NB4 (cell line): ENCODE measurements around the gene BNIP3.
A peak's percentile ranks its signal among the peaks of the same experiment; 100 is the strongest.

Experiments
- DNase-seq: peaks from one replicate; pipeline ENCODE4 v3.0.0; 2010; ENCODE audit warnings: low read depth
- H3K4me3 ChIP-seq: one replicate; pipeline ENCODE4 v1.5.1; 2011; ENCODE audit warnings: mild to moderate bottlenecking, low read depth, low read length, moderate library complexity
- MAX ChIP-seq: IDR thresholded peaks from 2 replicates; pipeline ENCODE4 v1.6.1; 2011; ENCODE audit warnings: low read depth, low read length
- MYC ChIP-seq: IDR thresholded peaks from 2 replicates; pipeline ENCODE4 v1.6.1; 2011; ENCODE audit warnings: low read depth, low read length
- POLR2A ChIP-seq: IDR thresholded peaks from 2 replicates; pipeline ENCODE4 v1.6.1; 2011; ENCODE audit warnings: mild to moderate bottlenecking; ENCODE audit not compliant: insufficient read length; ENCODE audit errors: extremely low read depth
- TF ChIP-seq, protein P1 (sequence below): IDR thresholded peaks from one replicate; pipeline ENCODE4 v1.5.1; 2012; ENCODE audit warnings: low read depth, low read length

The BNIP3 gene, protein sequence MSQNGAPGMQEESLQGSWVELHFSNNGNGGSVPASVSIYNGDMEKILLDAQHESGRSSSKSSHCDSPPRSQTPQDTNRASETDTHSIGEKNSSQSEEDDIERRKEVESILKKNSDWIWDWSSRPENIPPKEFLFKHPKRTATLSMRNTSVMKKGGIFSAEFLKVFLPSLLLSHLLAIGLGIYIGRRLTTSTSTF

GRCh38 chr10:131981429-131982184 is at the start of gene BNIP3:
TSS of gene BNIP3 (minus strand) at chr10:131981923. CDS start at chr10:131981806, 117 bp downstream.
- TF ChIP-seq, protein P1, sequence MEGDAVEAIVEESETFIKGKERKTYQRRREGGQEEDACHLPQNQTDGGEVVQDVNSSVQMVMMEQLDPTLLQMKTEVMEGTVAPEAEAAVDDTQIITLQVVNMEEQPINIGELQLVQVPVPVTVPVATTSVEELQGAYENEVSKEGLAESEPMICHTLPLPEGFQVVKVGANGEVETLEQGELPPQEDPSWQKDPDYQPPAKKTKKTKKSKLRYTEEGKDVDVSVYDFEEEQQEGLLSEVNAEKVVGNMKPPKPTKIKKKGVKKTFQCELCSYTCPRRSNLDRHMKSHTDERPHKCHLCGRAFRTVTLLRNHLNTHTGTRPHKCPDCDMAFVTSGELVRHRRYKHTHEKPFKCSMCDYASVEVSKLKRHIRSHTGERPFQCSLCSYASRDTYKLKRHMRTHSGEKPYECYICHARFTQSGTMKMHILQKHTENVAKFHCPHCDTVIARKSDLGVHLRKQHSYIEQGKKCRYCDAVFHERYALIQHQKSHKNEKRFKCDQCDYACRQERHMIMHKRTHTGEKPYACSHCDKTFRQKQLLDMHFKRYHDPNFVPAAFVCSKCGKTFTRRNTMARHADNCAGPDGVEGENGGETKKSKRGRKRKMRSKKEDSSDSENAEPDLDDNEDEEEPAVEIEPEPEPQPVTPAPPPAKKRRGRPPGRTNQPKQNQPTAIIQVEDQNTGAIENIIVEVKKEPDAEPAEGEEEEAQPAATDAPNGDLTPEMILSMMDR = no peak
- TF ChIP-seq POLR2A (peak; percentile 51), MYC (no peak), MAX (peak; percentile 90)
- H3K4me3 ChIP-seq = peak within 1 kb of the TSS; percentile 96
- peak; percentile 97 for DNase-seq

- TF ChIP-seq, protein P1 = no peak
- TF ChIP-seq MAX (no peak), MYC (no peak), POLR2A (no peak)
- H3K4me3 ChIP-seq = no peak overlapping the region
- no peak for DNase-seq
Measured at GRCh38 chr10:132030898-132031463, 49.3 kb upstream of the BNIP3 start.

DNA sequence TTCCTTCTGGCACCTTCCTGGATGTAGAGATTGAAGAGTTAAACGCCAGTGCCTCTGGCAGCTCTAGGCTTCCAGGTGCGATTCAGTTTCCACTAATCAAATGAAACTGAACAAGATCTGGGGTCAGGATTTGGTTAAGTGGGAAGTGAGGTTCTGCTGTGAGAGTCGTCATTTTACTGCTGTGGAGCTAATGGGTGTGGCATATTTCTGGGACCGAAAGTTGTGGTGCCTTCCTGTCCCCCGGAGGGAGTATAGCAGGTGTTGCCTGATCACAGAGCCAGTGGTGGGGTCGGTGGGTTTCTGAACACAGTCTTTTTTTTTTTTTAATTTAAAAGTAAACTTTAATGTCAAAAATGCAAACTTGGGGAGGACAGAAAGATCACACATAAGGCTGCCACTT is 47.0 kb upstream of the BNIP3 start:
- no peak for DNase-seq
- TF ChIP-seq MYC (no peak), POLR2A (no peak), MAX (no peak)
- TF ChIP-seq, protein P1 = no peak
- no peak overlapping the region for H3K4me3 ChIP-seq

DNA sequence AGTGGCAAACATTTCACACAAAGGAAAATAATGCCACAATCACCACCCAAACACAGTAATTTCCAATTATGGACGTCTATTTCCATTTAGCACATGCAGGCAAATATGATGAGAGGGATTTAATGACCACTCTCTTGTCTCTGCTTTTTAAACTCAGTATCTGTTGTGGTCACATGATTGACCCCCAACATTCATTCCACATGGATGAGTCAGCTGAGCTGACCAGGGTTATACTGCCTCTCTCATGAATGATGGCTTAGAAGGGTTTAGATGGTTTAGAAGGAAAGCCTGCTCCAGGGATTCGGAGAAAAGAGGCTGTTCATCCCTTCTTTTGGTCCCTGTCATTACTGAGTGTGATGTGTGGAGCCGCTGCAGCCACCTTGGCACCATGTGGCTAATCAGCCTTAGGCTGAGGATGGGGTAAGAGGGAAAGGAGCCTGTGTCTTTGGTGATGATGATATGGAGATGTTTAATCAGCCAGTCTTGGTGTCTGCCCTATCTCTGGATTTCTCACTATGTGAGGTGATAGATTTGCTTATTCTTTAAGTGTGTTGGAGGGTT is 45.8 kb upstream of the BNIP3 start:
- H3K4me3 ChIP-seq = no peak overlapping the region
- TF ChIP-seq, protein P1 = no peak
- no peak for TF ChIP-seq MYC
- DNase-seq = no peak

GRCh38 chr10:132023092-132023811 is 41.5 kb upstream of the BNIP3 start:
- TF ChIP-seq MAX (peak; percentile 48; the same call in 1 of the 2 replicates), MYC (0 out of 2 replicates have a peak, but pooled peaks have one; percentile 42), POLR2A (no peak)
- TF ChIP-seq, protein P1 = peak; percentile 79
- peak; percentile 87 for DNase-seq
- no peak overlapping the region for H3K4me3 ChIP-seq
